Upper lobe of left lung (tissue), 6 donors: ENCODE measurements around the gene GLYATL3. TPM values are rescaled to one million over a fixed set of nuclear protein-coding genes. Genes with fewer than 3 reads are reported as not detected.
A peak's percentile ranks its signal among the peaks of the same experiment; 100 is the strongest.

Experiments used
- ATAC-seq, 2 donors: fragments of 200-7000 bp; cut with Tn5 transposase; one replicate each; pipeline ENCODE4 v1.9.1; 2022; ENCODE audit warnings: mild to moderate bottlenecking in 2 of 2, moderate library complexity in 2 of 2; ENCODE audit not compliant: low FRiP score in 2 of 2
- DNase-seq, 2 donors: peaks; one replicate each; pipeline ENCODE4 v3.0.0-alpha.2; 2019 to 2020
- H3K27ac ChIP-seq, 4 donors: fragments of 200-600 bp; sonication (generic); one replicate each; pipeline ENCODE4 v1.5.1; 2016 to 2019
- H3K27me3 ChIP-seq, 4 donors: fragments of 200-600 bp; sonication (generic); one replicate each; pipeline ENCODE4 v1.5.1; 2017 to 2019
- H3K36me3 ChIP-seq, 4 donors: fragments of 200-600 bp; sonication (generic); one replicate each; pipeline ENCODE4 v1.5.1; 2016 to 2019
- H3K4me1 ChIP-seq, 4 donors: fragments of 200-600 bp; sonication (generic); one replicate each; pipeline ENCODE4 v1.5.1; 2018 to 2019
- H3K4me3 ChIP-seq, 4 donors: fragments of 200-600 bp; sonication (generic); one replicate each; pipeline ENCODE4 v1.5.1; 2017 to 2019; ENCODE audit warnings: mild to moderate bottlenecking in 2 of 4, moderate library complexity in 1 of 4
- H3K9me3 ChIP-seq, 4 donors: fragments of 200-600 bp; sonication (generic); one replicate each; pipeline ENCODE4 v1.5.1; 2018 to 2019
- CTCF ChIP-seq, 6 experiments: fragments of 450-650 bp in 4 of 6; fragments of 200-600 bp in 2 of 6; sonication (generic) in 2 of 6; IDR thresholded peaks; one replicate each; pipeline ENCODE4 v1.5.1; 2016 to 2019; ENCODE audit warnings: antibody characterized with exemption in 6 of 6
- EP300 ChIP-seq, 4 donors: sonication (generic); formaldehyde crosslinking; IDR thresholded peaks; one replicate each; pipeline ENCODE4 v1.5.1; 2017; ENCODE audit warnings: antibody characterized with exemption in 4 of 4, control low read depth in 2 of 4
- POLR2A ChIP-seq, 4 donors: fragments of 450-650 bp; IDR thresholded peaks; one replicate each; pipeline ENCODE4 v1.5.1; 2016 to 2017; ENCODE audit warnings: antibody characterized with exemption in 4 of 4, mild to moderate bottlenecking in 2 of 4
- POLR2AphosphoS5 ChIP-seq, 2 donors: sonication (generic); formaldehyde crosslinking; IDR thresholded peaks; one replicate each; pipeline ENCODE4 v1.5.1; 2017; ENCODE audit warnings: antibody characterized with exemption in 2 of 2
- WGBS, 2 donors: methylation state at CpG; one replicate each; pipeline ENCODE4 v1.1.5; 2017 to 2018; 5-methylcytosine and 5-hydroxymethylcytosine counted together
- total RNA-seq, 6 donors: library from RNA; depleted of rRNA in 4 of 6; stranded (reverse); fragments of >200 nt in 4 of 6; gene quantifications; one replicate each; pipeline versions ENCODE4 v1.1.0 to v1.2.1, GENCODE V29; 2016 to 2021
- donor health status: DM: no; HTN: no; CAD: no; lungs with moderate emphysema.
- donor health status: DM: no; HTN: yes; CAD: no; lungs with severe emphysema.

The GLYATL3 gene
- total RNA-seq, 6 donors from 2014 or later = not detected

GRCh38 chr6:49541936-49542335 is 42.2 kb downstream of the GLYATL3 start:
- WGBS, 2 donors = 80 to 84% methylated on average over 3 of the region's 3 CpGs
- no peaks in the 10 kb centered on the region for H3K27me3 ChIP-seq
- ATAC-seq = no peak
- H3K36me3 ChIP-seq = no peaks in the 10 kb centered on the region
- no peak overlapping the region for H3K27ac ChIP-seq
- no peaks in the 10 kb centered on the region for H3K9me3 ChIP-seq
- DNase-seq = no peak
- TF ChIP-seq EP300 (IDR thresholded peaks at IDR 0.05) (no peak), POLR2A (IDR thresholded peaks at IDR 0.05) (no peak)
- no peak overlapping the region for H3K4me3 ChIP-seq
- no peaks in the 10 kb centered on the region for H3K4me1 ChIP-seq

GRCh38 chr6:49543087-49543858 is 43.5 kb downstream of the GLYATL3 start:
- 73 to 74% methylated on average over 7 of the region's 7 CpGs for WGBS, 2 donors
- ATAC-seq (no peak), DNase-seq (no peak)
- Histone ChIP-seq H3K4me3 (no peak overlapping the region), H3K27ac (no peak overlapping the region), H3K36me3 (no peaks in the 10 kb centered on the region), H3K27me3 (no peaks in the 10 kb centered on the region), H3K9me3 (no peaks in the 10 kb centered on the region), H3K4me1 (no peaks in the 10 kb centered on the region)
- no peak for TF ChIP-seq EP300 (IDR thresholded peaks at IDR 0.05)
- TF ChIP-seq CTCF (IDR thresholded peaks at IDR 0.05) = no peak
- TF ChIP-seq POLR2AphosphoS5 (IDR thresholded peaks at IDR 0.05) = no peak
- TF ChIP-seq POLR2A (IDR thresholded peaks at IDR 0.05) = no peak

GRCh38 chr6:49546331-49546730 is 46.6 kb downstream of the GLYATL3 start:
- no peak for ATAC-seq
- Histone ChIP-seq H3K36me3 (no peaks in the 10 kb centered on the region), H3K27ac (no peak overlapping the region), H3K27me3 (peaks cover 0 to 9% (median 0%) of the 10 kb centered on the region in 4 donors), H3K4me3 (no peak overlapping the region), H3K4me1 (peaks cover 8 to 15% (median 12%) of the 10 kb centered on the region in 4 donors), H3K9me3 (no peaks in the 10 kb centered on the region)
- DNase-seq = no peak
- WGBS, 2 donors = 72 to 83% methylated on average over 1 of the region's 1 CpG
- TF ChIP-seq CTCF (IDR thresholded peaks at IDR 0.05) (no peak), POLR2A (IDR thresholded peaks at IDR 0.05) (no peak), POLR2AphosphoS5 (IDR thresholded peaks at IDR 0.05) (no peak), EP300 (IDR thresholded peaks at IDR 0.05) (no peak)

DNA sequence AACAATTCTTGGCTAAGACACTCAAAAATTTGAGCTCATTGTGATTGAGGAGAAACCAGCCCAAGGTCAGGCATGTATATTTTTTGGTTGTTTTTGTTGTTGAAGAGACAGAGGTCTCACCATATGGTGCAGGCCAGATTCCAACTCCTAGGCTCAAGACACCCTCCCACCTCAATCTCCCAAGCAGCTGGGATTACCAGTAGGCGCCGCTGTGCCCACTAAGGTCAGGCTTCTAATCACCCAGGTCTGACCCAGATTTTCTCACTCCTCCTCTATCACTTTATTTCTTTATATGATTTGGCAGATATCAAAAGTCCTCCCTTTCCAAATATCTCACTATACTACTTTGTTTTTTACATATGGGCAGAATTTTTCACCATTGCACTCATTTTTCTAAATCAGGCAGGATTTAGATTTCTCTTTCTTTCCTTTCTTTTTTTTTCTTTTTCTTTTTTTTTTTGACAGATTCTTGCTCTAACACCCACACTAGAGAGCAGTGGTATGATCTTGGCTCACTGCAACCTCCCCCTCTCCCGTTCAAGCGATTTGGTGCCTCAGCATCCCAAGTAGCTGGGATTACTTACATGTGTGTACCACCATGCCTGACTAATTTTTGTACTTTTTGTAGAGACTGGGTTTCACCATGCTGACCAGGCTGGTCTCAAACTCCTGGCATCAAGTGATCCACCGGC is 49.0 kb downstream of the GLYATL3 start:
- no peaks in the 10 kb centered on the region for H3K36me3 ChIP-seq
- TF ChIP-seq POLR2AphosphoS5 (IDR thresholded peaks at IDR 0.05) (no peak), POLR2A (IDR thresholded peaks at IDR 0.05) (no peak), EP300 (IDR thresholded peaks at IDR 0.05) (no peak), CTCF (IDR thresholded peaks at IDR 0.05) (no peak)
- ATAC-seq = no peak
- WGBS, 2 donors = 82 to 84% methylated on average over 4 to 5 of the region's 5 CpGs
- H3K4me1 ChIP-seq = peaks cover 10 to 20% (median 16%) of the 10 kb centered on the region in 4 donors
- H3K27ac ChIP-seq = no peak overlapping the region
- no peaks in the 10 kb centered on the region for H3K9me3 ChIP-seq
- no peak for DNase-seq
- no peak overlapping the region for H3K4me3 ChIP-seq
- H3K27me3 ChIP-seq = peaks cover 0 to 9% (median 0%) of the 10 kb centered on the region in 4 donors

GRCh38 chr6:49549691-49550491 is 50.2 kb downstream of the GLYATL3 start:
- Histone ChIP-seq H3K4me3 (peak overlapping the region in 3 of 4 donors; percentile 39 to 55 (median 48)), H3K36me3 (no peaks in the 10 kb centered on the region), H3K27me3 (peaks cover 0 to 9% (median 0%) of the 10 kb centered on the region in 4 donors), H3K4me1 (peaks cover 10 to 20% (median 16%) of the 10 kb centered on the region in 4 donors), H3K9me3 (no peaks in the 10 kb centered on the region), H3K27ac (no peak overlapping the region)
- ATAC-seq (no peak), DNase-seq (no peak)
- TF ChIP-seq EP300 (IDR thresholded peaks at IDR 0.05) (no peak), POLR2A (IDR thresholded peaks at IDR 0.05) (no peak), POLR2AphosphoS5 (IDR thresholded peaks at IDR 0.05) (no peak), CTCF (IDR thresholded peaks at IDR 0.05) (no peak)
- 36 to 43% methylated on average over 19 of the region's 20 CpGs for WGBS, 2 donors
